Esophagus squamous epithelium (tissue), 4 donors: ENCODE results near the gene RSBN1L.
A peak's percentile ranks its signal among the peaks of the same experiment; 100 is the strongest.

ENCODE experiments used
- POLR2A ChIP-seq, 4 donors: fragments of 450-650 bp; IDR thresholded peaks; one replicate each; pipeline ENCODE4 v1.6.1; 2017; ENCODE audit warnings: antibody characterized with exemption in 4 of 4, mild to moderate bottlenecking in 4 of 4, moderate library complexity in 3 of 4
- TF ChIP-seq, protein P1 (sequence below), 6 experiments: fragments of 450-650 bp in 4 of 6; fragments of 200-600 bp in 2 of 6; sonication (generic) in 2 of 6; IDR thresholded peaks; one replicate each; pipeline ENCODE4 v1.5.1; 2016 to 2019; ENCODE audit warnings: antibody characterized with exemption in 6 of 6, mild to moderate bottlenecking in 4 of 6, moderate library complexity in 4 of 6

DNA sequence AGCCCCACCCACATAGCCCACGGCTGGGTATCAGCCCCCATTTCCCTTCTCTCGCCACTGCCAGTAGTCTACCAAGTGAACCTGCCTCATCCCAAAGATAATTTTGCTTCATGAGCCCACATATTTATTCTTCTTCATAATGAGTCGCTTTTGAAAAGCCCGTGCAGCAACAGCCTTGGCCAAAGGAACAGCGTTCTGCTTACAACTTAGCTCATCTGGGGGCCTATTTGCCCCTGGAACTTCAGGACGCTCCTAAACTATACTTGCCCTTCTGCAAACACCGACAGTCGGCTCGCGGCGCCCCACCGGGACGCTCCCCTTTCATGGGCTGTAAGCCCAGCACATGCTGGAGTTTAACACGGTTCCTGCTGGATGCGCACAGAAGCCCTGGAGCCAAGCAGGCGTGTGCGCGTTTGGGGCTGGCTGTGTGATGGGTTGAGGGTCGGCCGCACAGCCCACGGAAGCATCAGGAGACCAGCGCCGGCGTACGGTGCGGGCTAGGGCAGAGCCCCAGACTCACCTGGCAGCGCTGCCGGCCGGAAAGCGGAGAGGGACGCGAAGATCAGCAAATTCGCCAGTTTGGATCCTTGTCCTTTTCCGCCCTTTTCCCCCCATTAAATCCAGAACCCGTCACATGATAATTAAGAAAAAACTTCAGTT is 101.6 kb downstream of the RSBN1L start:
- TF ChIP-seq, protein P1, sequence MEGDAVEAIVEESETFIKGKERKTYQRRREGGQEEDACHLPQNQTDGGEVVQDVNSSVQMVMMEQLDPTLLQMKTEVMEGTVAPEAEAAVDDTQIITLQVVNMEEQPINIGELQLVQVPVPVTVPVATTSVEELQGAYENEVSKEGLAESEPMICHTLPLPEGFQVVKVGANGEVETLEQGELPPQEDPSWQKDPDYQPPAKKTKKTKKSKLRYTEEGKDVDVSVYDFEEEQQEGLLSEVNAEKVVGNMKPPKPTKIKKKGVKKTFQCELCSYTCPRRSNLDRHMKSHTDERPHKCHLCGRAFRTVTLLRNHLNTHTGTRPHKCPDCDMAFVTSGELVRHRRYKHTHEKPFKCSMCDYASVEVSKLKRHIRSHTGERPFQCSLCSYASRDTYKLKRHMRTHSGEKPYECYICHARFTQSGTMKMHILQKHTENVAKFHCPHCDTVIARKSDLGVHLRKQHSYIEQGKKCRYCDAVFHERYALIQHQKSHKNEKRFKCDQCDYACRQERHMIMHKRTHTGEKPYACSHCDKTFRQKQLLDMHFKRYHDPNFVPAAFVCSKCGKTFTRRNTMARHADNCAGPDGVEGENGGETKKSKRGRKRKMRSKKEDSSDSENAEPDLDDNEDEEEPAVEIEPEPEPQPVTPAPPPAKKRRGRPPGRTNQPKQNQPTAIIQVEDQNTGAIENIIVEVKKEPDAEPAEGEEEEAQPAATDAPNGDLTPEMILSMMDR (IDR thresholded peaks at IDR 0.05), result no peak
- TF ChIP-seq POLR2A (IDR thresholded peaks at IDR 0.05), result peak in 1 of 4 donors; percentile 2
